Neural progenitor cell (in vitro differentiated cells): ENCODE data around the gene TAS2R60. TPM values are rescaled to one million over a fixed set of nuclear protein-coding genes. Genes with fewer than 3 reads are reported as not detected.

Experiments used
- DNase-seq: peaks from one replicate; pipeline ENCODE4 v3.0.0-alpha.2; 2016; ENCODE audit warnings: low spot score
- H2AFZ ChIP-seq: fragments of 200-600 bp; sonication (generic); replicated peaks from 2 replicates; pipeline ENCODE4 v1.6.1; 2016; ENCODE audit warnings: antibody characterized with exemption
- H3F3A ChIP-seq: fragments of 200-600 bp; sonication (generic); 2 replicates; pipeline ENCODE4 v1.6.1; 2016; ENCODE audit warnings: antibody characterized with exemption, low read depth
- H3K27ac ChIP-seq: fragments of 200-600 bp; sonication (generic); 2 replicates; pipeline ENCODE4 v1.5.1; 2016; ENCODE audit warnings: mild to moderate bottlenecking
- H3K27me3 ChIP-seq: fragments of 200-600 bp; sonication (generic); 2 replicates; pipeline ENCODE4 v1.6.1; 2016; ENCODE audit warnings: mild to moderate bottlenecking, moderate library complexity
- H3K36me3 ChIP-seq: fragments of 200-600 bp; sonication (generic); 2 replicates; pipeline ENCODE4 v1.5.1; 2016
- H3K4me1 ChIP-seq: fragments of 200-600 bp; sonication (generic); 2 replicates; pipeline ENCODE4 v1.6.1; 2016; ENCODE audit warnings: mixed run types
- H3K4me2 ChIP-seq: fragments of 200-600 bp; sonication (generic); 2 replicates; pipeline ENCODE4 v1.6.1; 2016
- H3K4me3 ChIP-seq: fragments of 200-600 bp; sonication (generic); 2 replicates; pipeline ENCODE4 v1.5.1; 2016
- H3K79me2 ChIP-seq: fragments of 200-600 bp; sonication (generic); 2 replicates; pipeline ENCODE4 v1.6.1; 2016; ENCODE audit warnings: low read depth
- H3K9ac ChIP-seq: fragments of 200-600 bp; sonication (generic); 2 replicates; pipeline ENCODE4 v1.6.1; 2016
- H3K9me3 ChIP-seq: fragments of 200-600 bp; sonication (generic); 2 replicates; pipeline ENCODE4 v1.5.1; 2016; ENCODE audit warnings: low read depth
- H4K20me1 ChIP-seq: fragments of 200-600 bp; sonication (generic); 2 replicates; pipeline ENCODE4 v1.6.1; 2016; ENCODE audit warnings: low read depth
- H3K27ac Mint-ChIP-seq: 3 replicates; pipeline ENCODE4 v1.8.0; 2021; ENCODE audit warnings: mixed read lengths
- H3K27me3 Mint-ChIP-seq: 2 replicates; pipeline ENCODE4 v1.8.0; 2022; ENCODE audit warnings: low read depth, mild to moderate bottlenecking, inconsistent platforms, moderate library complexity, mixed read lengths; ENCODE audit not compliant: insufficient read depth
- H3K36me3 Mint-ChIP-seq: 3 replicates; pipeline ENCODE4 v1.8.0; 2021; ENCODE audit warnings: mixed read lengths
- H3K4me1 Mint-ChIP-seq: 3 replicates; pipeline ENCODE4 v1.8.0; 2021; ENCODE audit warnings: mixed read lengths
- H3K4me3 Mint-ChIP-seq: 3 replicates; pipeline ENCODE4 v1.8.0; 2021; ENCODE audit warnings: mild to moderate bottlenecking, moderate library complexity, mixed read lengths
- H3K9me3 Mint-ChIP-seq: 3 replicates; pipeline ENCODE4 v1.8.0; 2020; ENCODE audit warnings: mixed read lengths
- CTCF ChIP-seq: fragments of 200-600 bp; sonication (generic); IDR thresholded peaks from 2 replicates; pipeline ENCODE4 v1.5.1; 2017; ENCODE audit warnings: antibody characterized with exemption, mild to moderate bottlenecking
- EZH2 ChIP-seq: fragments of 200-600 bp; sonication (generic); IDR thresholded peaks from 2 replicates; pipeline ENCODE4 v1.6.1; 2017; ENCODE audit warnings: antibody characterized with exemption, mild to moderate bottlenecking, moderate library complexity
- EZH2phosphoT487 ChIP-seq: fragments of 200-600 bp; sonication (generic); IDR thresholded peaks from 2 replicates; pipeline ENCODE4 v1.6.1; 2017; ENCODE audit warnings: antibody characterized with exemption
- total RNA-seq: library from RNA; depleted of rRNA; stranded (reverse); fragments of >200 nt; gene quantifications from 2 replicates; pipeline ENCODE4 v1.2.3, GENCODE V29; 2015; ENCODE audit warnings: low replicate concordance

Gene TAS2R60
- total RNA-seq, 1 donor from 2014 or later: not detected

- no peak overlapping the region for H3K4me3 Mint-ChIP-seq
- H3K4me1 ChIP-seq: no peaks in the 10 kb centered on the region
- H3K4me1 Mint-ChIP-seq: peaks cover 2% of the 10 kb centered on the region
- no peaks in the 10 kb centered on the region for H3F3A ChIP-seq
- H3K27ac ChIP-seq: no peak overlapping the region
- no peaks in the 10 kb centered on the region for H3K36me3 ChIP-seq
- H3K36me3 Mint-ChIP-seq: no peaks in the 10 kb centered on the region
- H3K79me2 ChIP-seq: no peaks in the 10 kb centered on the region
- no peaks in the 10 kb centered on the region for H3K27me3 ChIP-seq
- H4K20me1 ChIP-seq: no peaks in the 10 kb centered on the region
- no peak overlapping the region for H3K4me2 ChIP-seq
- H3K9ac ChIP-seq: no peak overlapping the region
- H3K27me3 Mint-ChIP-seq: no peaks in the 10 kb centered on the region
- TF ChIP-seq EZH2phosphoT487: no peak
- TF ChIP-seq CTCF: no peak
- TF ChIP-seq EZH2: no peak
- no peaks in the 10 kb centered on the region for H3K9me3 ChIP-seq
- peaks cover 2% of the 10 kb centered on the region for H3K9me3 Mint-ChIP-seq
- H2AFZ ChIP-seq: no peak overlapping the region
- no peak for DNase-seq
- no peak overlapping the region for H3K4me3 ChIP-seq
- H3K27ac Mint-ChIP-seq: no peak overlapping the region
Measured at GRCh38 chr7:143492043-143492471, 48.8 kb downstream of the TAS2R60 start.

GRCh38 chr7:143492799-143493739 lies 49.8 kb downstream of the TAS2R60 start:
- H3K4me1 Mint-ChIP-seq: peaks cover 2% of the 10 kb centered on the region
- no peaks in the 10 kb centered on the region for H3K4me1 ChIP-seq
- no peaks in the 10 kb centered on the region for H3K27me3 Mint-ChIP-seq
- no peak overlapping the region for H3K27ac Mint-ChIP-seq
- no peak for DNase-seq
- H3K79me2 ChIP-seq: no peaks in the 10 kb centered on the region
- H4K20me1 ChIP-seq: no peaks in the 10 kb centered on the region
- no peaks in the 10 kb centered on the region for H3K36me3 Mint-ChIP-seq
- H3K27ac ChIP-seq: no peak overlapping the region
- H2AFZ ChIP-seq: no peak overlapping the region
- H3K27me3 ChIP-seq: no peaks in the 10 kb centered on the region
- H3K4me3 ChIP-seq: no peak overlapping the region
- TF ChIP-seq CTCF (no peak), EZH2 (no peak), EZH2phosphoT487 (no peak)
- no peaks in the 10 kb centered on the region for H3F3A ChIP-seq
- no peak overlapping the region for H3K9ac ChIP-seq
- H3K4me3 Mint-ChIP-seq: no peak overlapping the region
- no peaks in the 10 kb centered on the region for H3K9me3 ChIP-seq
- H3K36me3 ChIP-seq: no peaks in the 10 kb centered on the region
- peaks cover 4% of the 10 kb centered on the region for H3K9me3 Mint-ChIP-seq
- H3K4me2 ChIP-seq: no peak overlapping the region

- no peak for DNase-seq
Measured at GRCh38 chr7:143493751-143494150, 50.5 kb downstream of the TAS2R60 start.

More at GRCh38 chr7:143493751-143494150, 50.5 kb downstream of the TAS2R60 start:
- Histone ChIP-seq H3K27ac (no peak overlapping the region), H3K79me2 (no peaks in the 10 kb centered on the region), H2AFZ (no peak overlapping the region), H3K4me2 (no peak overlapping the region), H3F3A (no peaks in the 10 kb centered on the region), H3K4me1 (no peaks in the 10 kb centered on the region), H3K27me3 (no peaks in the 10 kb centered on the region), H3K36me3 (no peaks in the 10 kb centered on the region), H3K4me3 (no peak overlapping the region), H4K20me1 (no peaks in the 10 kb centered on the region), H3K9ac (no peak overlapping the region), H3K9me3 (no peaks in the 10 kb centered on the region)
- H3K4me3 Mint-ChIP-seq: no peak overlapping the region
- H3K36me3 Mint-ChIP-seq: no peaks in the 10 kb centered on the region
- H3K27ac Mint-ChIP-seq: no peak overlapping the region
- peaks cover 4% of the 10 kb centered on the region for H3K9me3 Mint-ChIP-seq
- TF ChIP-seq EZH2 (no peak), EZH2phosphoT487 (no peak), CTCF (no peak)
- H3K4me1 Mint-ChIP-seq: peaks cover 2% of the 10 kb centered on the region
- H3K27me3 Mint-ChIP-seq: no peaks in the 10 kb centered on the region

Other genes starting within 250 kb of the TAS2R60 start
- not detected in 2 replicates for gene TAS2R40, start 221.4 kb upstream of the TAS2R60 start, total RNA-seq
- gene GSTK1, start 180.0 kb upstream of the TAS2R60 start, total RNA-seq: 45.3 and 61.6 TPM in 2 replicates
- 0.94 and 5.4 TPM in 2 replicates for gene TMEM139, start 158.5 kb upstream of the TAS2R60 start, total RNA-seq
- 21.0 and 39.8 TPM in 2 replicates for gene CASP2, start 155.1 kb upstream of the TAS2R60 start, total RNA-seq
- not detected in 2 replicates for gene CLCN1, start 127.3 kb upstream of the TAS2R60 start, total RNA-seq
- gene FAM131B, start 80.7 kb upstream of the TAS2R60 start, total RNA-seq: 20.1 and 46.5 TPM in 2 replicates
- 5.2 and 21.5 TPM in 2 replicates for gene ZYX, start 62.1 kb upstream of the TAS2R60 start, total RNA-seq
- gene EPHA1, start 34.6 kb upstream of the TAS2R60 start, total RNA-seq: 4.1 and 6.0 TPM in 2 replicates
- gene TAS2R41, start 34.4 kb downstream of the TAS2R60 start, total RNA-seq: not detected in 2 replicates
- 0.19 and 0.50 TPM in 2 replicates for gene CTAGE15, start 128.3 kb downstream of the TAS2R60 start, total RNA-seq
- gene TCAF2, start 177.5 kb downstream of the TAS2R60 start, total RNA-seq: 0.03 and 0.22 TPM in 2 replicates